Effector memory CD8-positive, alpha-beta T cell (primary cell): ENCODE measurements around the gene DUOX1.

ENCODE experiments used
- ATAC-seq: fragments of 150-1000 bp; cut with Tn5 transposase; replicated peaks from 2 replicates; pipeline ENCODE4 v1.10.0; 2021; ENCODE audit warnings: mild to moderate bottlenecking, moderate library complexity
- DNase-seq, 3 experiments: peaks; one replicate each; pipeline ENCODE4 v3.0.0; 2021
- H3K27ac Mint-ChIP-seq, 2 donors: one replicate each; pipeline ENCODE4 v1.8.0; 2022; ENCODE audit warnings: mild to moderate bottlenecking in 2 of 2, mixed read lengths in 2 of 2, moderate library complexity in 2 of 2
- H3K27me3 Mint-ChIP-seq, 2 donors: one replicate each; pipeline ENCODE4 v1.8.0; 2022; ENCODE audit warnings: mixed read lengths in 2 of 2
- H3K36me3 Mint-ChIP-seq: one replicate; pipeline ENCODE4 v1.8.0; 2022; ENCODE audit warnings: mild to moderate bottlenecking, moderate library complexity, mixed read lengths; ENCODE audit not compliant: insufficient read depth
- H3K4me1 Mint-ChIP-seq, 2 donors: one replicate each; pipeline ENCODE4 v1.8.0; 2022; ENCODE audit warnings: low read depth in 2 of 2, mixed read lengths in 2 of 2
- H3K4me3 Mint-ChIP-seq, 2 donors: one replicate each; pipeline ENCODE4 v1.8.0; 2022; ENCODE audit warnings: mild to moderate bottlenecking in 2 of 2, mixed read lengths in 2 of 2, moderate library complexity in 2 of 2
- H3K9me3 Mint-ChIP-seq, 2 donors: one replicate each; pipeline ENCODE4 v1.8.0; 2022; ENCODE audit warnings: mixed read lengths in 2 of 2

DUOX1 gene

GRCh38 chr15:45197512-45197911 is 67.7 kb downstream of the DUOX1 start:
- Mint-ChIP-seq H3K4me1 (peaks cover 18 to 20% of the 10 kb centered on the region in 2 donors), H3K27ac (no peak overlapping the region), H3K36me3 (peaks cover 4% of the 10 kb centered on the region), H3K27me3 (peaks cover 9 to 18% of the 10 kb centered on the region in 2 donors), H3K4me3 (no peak overlapping the region), H3K9me3 (no peaks in the 10 kb centered on the region)
- DNase-seq = no peak
- no peak for ATAC-seq

GRCh38 chr15:45198337-45199135 is 68.7 kb downstream of the DUOX1 start:
- Mint-ChIP-seq H3K36me3 (peaks cover 4% of the 10 kb centered on the region), H3K4me1 (peaks cover 18 to 20% of the 10 kb centered on the region in 2 donors), H3K27ac (no peak overlapping the region), H3K9me3 (no peaks in the 10 kb centered on the region), H3K4me3 (no peak overlapping the region), H3K27me3 (peaks cover 0 to 10% of the 10 kb centered on the region in 2 donors)
- ATAC-seq = peak; percentile 63
- peak; percentile 96 to 98 (median 98) for DNase-seq

GRCh38 chr15:45199136-45199810 is 69.5 kb downstream of the DUOX1 start:
- Mint-ChIP-seq H3K36me3 (peaks cover 4% of the 10 kb centered on the region), H3K27ac (no peak overlapping the region), H3K4me3 (no peak overlapping the region), H3K4me1 (peaks cover 18 to 20% of the 10 kb centered on the region in 2 donors), H3K27me3 (peaks cover 0 to 8% of the 10 kb centered on the region in 2 donors), H3K9me3 (no peaks in the 10 kb centered on the region)
- no peak for ATAC-seq
- peak; percentile 15 to 37 (median 22) for DNase-seq

GRCh38 chr15:45200001-45200798 is 70.4 kb downstream of the DUOX1 start:
- H3K4me3 Mint-ChIP-seq = no peak overlapping the region
- H3K9me3 Mint-ChIP-seq = no peaks in the 10 kb centered on the region
- ATAC-seq = peak; percentile 66
- peaks cover 4% of the 10 kb centered on the region for H3K36me3 Mint-ChIP-seq
- no peak overlapping the region for H3K27ac Mint-ChIP-seq
- peaks cover 18 to 23% of the 10 kb centered on the region in 2 donors for H3K4me1 Mint-ChIP-seq
- H3K27me3 Mint-ChIP-seq = peaks cover 0 to 8% of the 10 kb centered on the region in 2 donors
- DNase-seq = peak; percentile 98 to 99 (median 99)

- Mint-ChIP-seq H3K27me3 (peaks cover 0 to 8% of the 10 kb centered on the region in 2 donors), H3K9me3 (no peaks in the 10 kb centered on the region), H3K4me3 (no peak overlapping the region), H3K4me1 (peaks cover 16 to 25% of the 10 kb centered on the region in 2 donors), H3K27ac (no peak overlapping the region), H3K36me3 (peaks cover 4% of the 10 kb centered on the region)
- ATAC-seq (peak; percentile 15), DNase-seq (peak; percentile 63 to 70 (median 65))
These were observed 71.2 kb downstream of the DUOX1 start for GRCh38 chr15:45200799-45201556.

- ATAC-seq (no peak), DNase-seq (no peak)
- no peak overlapping the region for H3K4me3 Mint-ChIP-seq
- H3K9me3 Mint-ChIP-seq = no peaks in the 10 kb centered on the region
- H3K27ac Mint-ChIP-seq = no peak overlapping the region
- H3K36me3 Mint-ChIP-seq = peaks cover 3% of the 10 kb centered on the region
- H3K4me1 Mint-ChIP-seq = peaks cover 16 to 25% of the 10 kb centered on the region in 2 donors
- peaks cover under 1 to 11% of the 10 kb centered on the region in 2 donors for H3K27me3 Mint-ChIP-seq
These were observed 71.7 kb downstream of the DUOX1 start for GRCh38 chr15:45201557-45201859.

- Mint-ChIP-seq H3K27ac (no peak overlapping the region), H3K36me3 (no peaks in the 10 kb centered on the region), H3K4me1 (peaks cover 16 to 25% of the 10 kb centered on the region in 2 donors), H3K4me3 (no peak overlapping the region), H3K9me3 (no peaks in the 10 kb centered on the region), H3K27me3 (peaks cover 4 to 15% of the 10 kb centered on the region in 2 donors)
- no peak for ATAC-seq
- DNase-seq = no peak
These were observed 72.1 kb downstream of the DUOX1 start for GRCh38 chr15:45201869-45202268.

GRCh38 chr15:45203182-45203581 is 73.4 kb downstream of the DUOX1 start:
- ATAC-seq = no peak
- H3K27ac Mint-ChIP-seq = no peak overlapping the region

GRCh38 chr15:45205192-45205591 is 75.4 kb downstream of the DUOX1 start:
- H3K9me3 Mint-ChIP-seq = no peaks in the 10 kb centered on the region
- H3K27me3 Mint-ChIP-seq = peaks cover 24 to 26% of the 10 kb centered on the region in 2 donors
- no peak overlapping the region for H3K27ac Mint-ChIP-seq
- no peaks in the 10 kb centered on the region for H3K36me3 Mint-ChIP-seq
- ATAC-seq (peak; percentile 7), DNase-seq (peak; percentile 51 to 55 (median 52))
- H3K4me1 Mint-ChIP-seq = peaks cover 0 to 5% of the 10 kb centered on the region in 2 donors
- H3K4me3 Mint-ChIP-seq = no peak overlapping the region

More at GRCh38 chr15:45203182-45203581, 73.4 kb downstream of the DUOX1 start:
- DNase-seq = no peak
- H3K27me3 Mint-ChIP-seq = peaks cover 16 to 28% of the 10 kb centered on the region in 2 donors
- H3K4me1 Mint-ChIP-seq = peaks cover 14 to 20% of the 10 kb centered on the region in 2 donors
- no peaks in the 10 kb centered on the region for H3K9me3 Mint-ChIP-seq
- H3K4me3 Mint-ChIP-seq = no peak overlapping the region
- H3K36me3 Mint-ChIP-seq = no peaks in the 10 kb centered on the region

- DNase-seq (no peak), ATAC-seq (no peak)
- Mint-ChIP-seq H3K27ac (no peak overlapping the region), H3K36me3 (no peaks in the 10 kb centered on the region), H3K4me3 (no peak overlapping the region), H3K4me1 (no peaks in the 10 kb centered on the region), H3K9me3 (no peaks in the 10 kb centered on the region), H3K27me3 (peaks cover 12 to 13% of the 10 kb centered on the region in 2 donors)
These were observed 82.7 kb downstream of the DUOX1 start for GRCh38 chr15:45212493-45212892.
